ENCODE results near the gene APOBEC3B. TPM values are rescaled to one million over a fixed set of nuclear protein-coding genes. Genes with fewer than 3 reads are reported as not detected.
"Not testable (repeated sequence)": the region's sequence is repeated elsewhere in the genome, so short reads cannot be mapped to it uniquely, and the experiment has no call there.

Gene APOBEC3B
- total and polyA plus RNA-seq, 12 donors: 0.32 to 8.1 (median 1.5) TPM; not detected in 1

GRCh38 chr22:38974170-38974825 lies 7.8 kb upstream of the APOBEC3B start:
- 79 to 85% (median 82%) methylated on average over 18 of the region's 18 CpGs for WGBS, 4 donors
- intact Hi-C loops (cut with DNase I): no loop called here
- Histone ChIP-seq H3K9me3 (replicated peaks in 1 of 3) (no peaks in the 10 kb centered on the region), H3K36me3 (replicated peaks in 1 of 2) (no peaks in the 10 kb centered on the region), H3K4me3 (no peak overlapping the region), H3K27ac (no peak overlapping the region), H3K27me3 (no peaks in the 10 kb centered on the region), H3K4me1 (replicated peaks in 1 of 2) (no peaks in the 10 kb centered on the region)
- TF ChIP-seq POLR2A (IDR thresholded peaks at IDR 0.05) (no peak), CTCF (IDR thresholded peaks at IDR 0.05) (no peak)
- DNase-seq: no peak

DNA sequence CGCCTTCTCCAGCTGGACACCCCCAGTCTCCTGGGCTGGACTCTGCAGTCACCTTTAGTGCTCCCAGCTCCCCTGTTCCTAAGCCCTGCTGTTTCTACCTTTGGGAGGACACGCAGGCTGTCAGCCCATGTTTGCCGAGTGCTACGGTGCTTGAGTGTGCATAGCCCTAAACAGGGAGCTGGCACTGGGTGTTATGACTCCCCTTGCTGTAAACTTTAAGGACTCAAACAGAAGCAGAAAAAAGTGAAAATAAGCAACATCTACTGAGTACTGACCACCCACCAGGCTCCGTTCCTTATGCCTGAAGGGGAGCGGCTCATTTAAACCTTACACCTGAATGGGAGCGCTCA lies 7.3 kb upstream of the APOBEC3B start:
- H3K4me1 ChIP-seq (replicated peaks in 1 of 2): no peaks in the 10 kb centered on the region
- intact Hi-C loops (cut with DNase I): no loop called here
- no peaks in the 10 kb centered on the region for H3K27me3 ChIP-seq
- no peak for DNase-seq
- H3K36me3 ChIP-seq (replicated peaks in 1 of 2): no peaks in the 10 kb centered on the region
- H3K9me3 ChIP-seq (replicated peaks in 1 of 3): no peaks in the 10 kb centered on the region
- H3K27ac ChIP-seq: no peak overlapping the region
- TF ChIP-seq POLR2A (IDR thresholded peaks at IDR 0.05) (no peak), CTCF (IDR thresholded peaks at IDR 0.05) (no peak)
- no peak overlapping the region for H3K4me3 ChIP-seq
- 78 to 92% (median 88%) methylated on average over 3 to 7 of the region's 7 CpGs for WGBS, 4 donors

- H3K27ac ChIP-seq; H3K4me1 ChIP-seq (replicated peaks in 1 of 2); H3K9me3 ChIP-seq (replicated peaks in 1 of 3); H3K4me3 ChIP-seq; H3K36me3 ChIP-seq (replicated peaks in 1 of 2); H3K27me3 ChIP-seq; DNase-seq; intact Hi-C loops (cut with DNase I): not testable (repeated sequence)
- 89 to 92% (median 90%) methylated on average over 4 of the region's 4 CpGs for WGBS, 4 donors
Measured at GRCh38 chr22:38977289-38977688, 4.9 kb upstream of the APOBEC3B start.

DNA sequence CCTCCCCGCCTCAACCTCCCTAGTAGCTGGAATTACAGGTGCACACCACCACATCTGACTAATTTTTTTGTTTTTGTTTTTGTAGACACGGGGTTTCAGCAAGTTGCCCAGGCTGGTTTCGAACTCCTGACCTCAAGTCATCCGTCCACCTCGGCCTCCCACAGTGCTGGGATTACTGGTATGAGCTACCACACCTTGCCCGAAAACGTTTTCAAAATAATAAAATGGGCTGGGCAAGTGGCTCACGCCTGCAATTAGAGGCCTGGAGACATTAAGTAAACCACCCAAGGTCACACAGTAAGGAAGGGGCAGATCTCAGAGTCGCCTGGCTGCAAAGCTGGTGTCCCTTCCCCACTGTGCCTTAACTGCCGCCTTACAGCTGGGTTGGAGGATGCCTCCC lies 1.6 kb upstream of the APOBEC3B start:
- DNase-seq; H3K4me3 ChIP-seq; H3K27me3 ChIP-seq; intact Hi-C loops (cut with DNase I); H3K4me1 ChIP-seq (replicated peaks in 1 of 2); H3K27ac ChIP-seq; H3K36me3 ChIP-seq (replicated peaks in 1 of 2); H3K9me3 ChIP-seq (replicated peaks in 1 of 3): not testable (repeated sequence)
- 59 to 76% (median 65%) methylated on average over 10 of the region's 10 CpGs for WGBS, 4 donors

DNA sequence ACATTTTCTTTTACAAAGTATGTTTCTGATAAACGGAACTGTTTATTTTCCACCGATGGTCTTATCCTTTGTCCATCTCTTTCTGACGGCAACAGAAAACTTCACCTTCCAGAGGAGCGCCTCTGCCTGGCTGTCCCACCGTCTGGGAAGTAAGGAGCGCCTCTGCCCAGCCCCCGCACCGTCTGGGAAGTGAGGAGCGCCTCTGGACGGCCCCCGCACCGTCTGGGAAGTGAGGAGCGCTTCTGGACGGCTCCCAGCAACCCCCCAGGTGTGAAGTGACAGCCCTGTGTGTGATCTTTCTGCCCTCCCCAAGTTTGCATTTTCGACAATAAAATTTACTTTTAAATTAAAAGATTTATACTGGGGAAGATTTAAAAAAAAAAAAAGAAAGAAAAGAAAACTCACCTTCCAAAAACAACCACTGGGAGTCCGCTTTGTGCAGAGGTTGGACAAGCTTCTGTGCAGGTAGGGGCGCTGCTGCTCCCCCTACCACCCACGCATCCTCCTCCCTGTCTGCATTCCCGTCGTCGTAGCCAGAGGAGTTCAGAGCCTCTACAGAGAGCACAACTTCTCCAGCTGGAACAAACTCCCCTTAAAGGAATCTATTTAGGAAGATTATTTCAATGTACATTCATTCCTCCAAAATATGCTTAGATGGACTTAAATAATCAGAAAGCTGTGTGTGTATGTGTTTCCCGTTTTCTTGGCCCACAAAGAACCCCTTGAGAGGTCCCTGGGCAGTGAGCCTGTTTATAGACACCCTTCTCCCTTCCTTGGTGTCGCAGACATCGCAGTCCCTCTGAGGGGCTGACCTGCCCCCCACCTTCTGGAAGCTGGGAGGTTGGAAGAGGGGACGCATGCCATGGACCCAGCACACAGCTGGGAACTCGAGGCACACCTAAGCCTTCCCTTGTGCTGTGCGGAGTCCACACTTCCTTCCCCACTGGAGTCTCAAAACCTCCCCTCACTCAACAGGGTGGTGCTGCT lies 849 bp upstream of the APOBEC3B start:
- intact Hi-C loops (cut with DNase I): no loop called here
- peak in 4 of 7 donors; percentile 35 to 62 (median 50) for DNase-seq
- Histone ChIP-seq H3K4me1 (replicated peaks in 1 of 2) (no peaks in the 10 kb centered on the region), H3K9me3 (replicated peaks in 1 of 3) (no peaks in the 10 kb centered on the region), H3K27me3 (no peaks in the 10 kb centered on the region), H3K27ac (peak overlapping the region in 1 of 5 donors; percentile 79), H3K4me3 (peak overlapping the region in 1 of 4 donors; percentile 57), H3K36me3 (replicated peaks in 1 of 2) (no peaks in the 10 kb centered on the region)
- peak in 4 of 6 experiments; percentile 27 to 44 (median 38) for TF ChIP-seq CTCF (IDR thresholded peaks at IDR 0.05)
- TF ChIP-seq POLR2A (IDR thresholded peaks at IDR 0.05): no peak
- WGBS, 4 donors: 19 to 24% (median 22%) methylated on average over 27 of the region's 27 CpGs
